HG02610 (cell line): ENCODE data around the gene CARMIL1.

Source experiments
- ATAC-seq: cut with Tn5 transposase; IDR thresholded peaks from one replicate; pipeline ENCODE4 v1.9.1; 2021; ENCODE audit warnings: mild to moderate bottlenecking, moderate library complexity; ENCODE audit not compliant: unreplicated experiment

CARMIL1 gene

DNA sequence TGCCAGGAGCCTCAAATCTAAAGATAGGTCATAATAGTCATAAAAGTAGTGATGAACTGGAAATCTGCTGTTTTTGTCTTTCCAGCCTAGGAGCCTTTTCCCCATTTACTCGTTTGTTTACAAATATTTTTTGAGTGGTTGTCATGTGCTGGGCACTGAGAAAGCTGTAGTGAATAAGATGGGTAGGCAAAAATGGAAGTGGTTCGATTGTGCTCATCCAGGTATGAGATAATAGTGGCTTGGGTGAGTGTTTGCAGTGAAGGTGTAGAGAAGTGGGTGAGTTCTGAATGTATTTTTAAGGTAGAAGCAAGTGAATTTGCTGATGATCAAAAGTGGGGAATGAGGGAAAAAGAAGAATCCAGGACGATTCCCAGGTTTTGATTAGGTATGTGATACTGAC lies 53.0 kb downstream of the CARMIL1 start:
- ATAC-seq = no peak

DNA sequence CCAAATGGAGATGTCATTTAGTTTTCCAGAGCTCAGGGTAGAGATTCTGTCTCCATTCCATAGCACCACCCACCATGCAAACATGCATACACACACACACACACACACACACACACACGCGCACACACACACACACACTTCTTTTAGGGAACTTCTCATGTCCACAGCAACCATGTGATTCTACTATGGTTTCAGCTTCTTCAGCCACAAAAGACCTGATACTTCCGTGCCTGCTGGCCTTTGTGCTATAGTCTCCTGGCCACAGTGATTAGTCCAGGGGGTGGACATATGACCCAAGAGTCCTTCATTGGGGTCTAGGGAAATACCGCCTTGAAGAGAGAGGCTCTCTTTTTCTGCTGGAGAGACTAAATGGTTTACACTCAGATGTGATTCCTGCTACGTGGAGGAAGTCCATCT lies 53.5 kb downstream of the CARMIL1 start:
- ATAC-seq = no peak

DNA sequence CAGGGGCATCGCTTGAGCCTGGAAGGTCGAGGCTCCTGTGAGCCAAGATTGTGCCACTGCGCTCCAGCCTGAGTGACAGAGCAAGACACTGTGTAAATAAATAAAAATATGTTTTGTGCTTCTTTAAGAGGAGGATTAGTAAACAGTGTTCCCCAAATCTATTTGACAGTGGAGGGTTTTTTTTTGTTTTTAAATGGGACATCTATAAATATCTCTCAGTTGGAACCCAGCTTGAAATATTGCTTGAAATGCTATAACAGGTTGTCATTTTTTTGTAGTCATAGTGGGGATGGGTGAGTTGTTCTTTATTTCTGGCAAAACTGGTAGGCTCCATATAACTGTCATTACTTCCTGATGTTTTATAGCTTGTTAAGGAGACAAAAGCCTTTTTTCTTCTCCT lies 54.3 kb downstream of the CARMIL1 start:
- no peak for ATAC-seq

DNA sequence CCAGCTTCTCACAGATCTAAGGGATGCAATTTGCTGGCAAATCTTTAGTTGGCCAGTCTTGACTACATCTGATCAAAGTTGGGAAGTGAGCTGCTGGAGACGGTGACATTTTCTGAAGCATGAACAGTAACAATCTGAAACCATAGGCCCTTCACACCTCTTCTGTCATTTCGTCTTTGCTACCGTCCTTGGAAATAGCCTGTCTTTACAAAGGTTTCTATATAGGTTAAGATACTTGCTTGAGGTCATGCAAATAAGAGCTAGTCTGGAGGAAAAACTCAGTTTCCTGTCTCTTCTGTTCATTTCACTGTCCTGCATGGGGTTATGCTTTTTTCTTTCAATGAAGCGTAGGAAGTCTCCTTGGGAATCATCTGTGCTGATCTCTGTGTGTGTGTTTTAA lies 55.6 kb downstream of the CARMIL1 start:
- peak; percentile 49 for ATAC-seq

DNA sequence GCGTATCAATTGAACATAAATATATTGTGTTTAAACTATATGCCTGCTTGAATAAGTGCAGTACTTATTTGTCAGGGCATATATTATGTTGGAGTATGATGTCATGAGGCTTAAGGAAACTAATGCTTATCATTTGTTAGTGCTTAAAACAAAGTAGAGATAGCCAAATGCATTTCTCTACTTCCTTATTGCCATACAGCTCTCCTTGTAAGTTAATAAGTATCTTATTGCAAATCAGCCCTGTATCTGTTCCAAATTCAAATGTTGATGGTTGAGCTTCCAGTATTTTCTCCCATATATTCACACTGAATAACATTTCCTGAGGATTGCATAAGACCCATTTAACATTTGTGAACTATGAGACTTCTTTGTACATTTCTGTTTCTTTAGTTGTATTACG lies 57.8 kb downstream of the CARMIL1 start:
- ATAC-seq = no peak

DNA sequence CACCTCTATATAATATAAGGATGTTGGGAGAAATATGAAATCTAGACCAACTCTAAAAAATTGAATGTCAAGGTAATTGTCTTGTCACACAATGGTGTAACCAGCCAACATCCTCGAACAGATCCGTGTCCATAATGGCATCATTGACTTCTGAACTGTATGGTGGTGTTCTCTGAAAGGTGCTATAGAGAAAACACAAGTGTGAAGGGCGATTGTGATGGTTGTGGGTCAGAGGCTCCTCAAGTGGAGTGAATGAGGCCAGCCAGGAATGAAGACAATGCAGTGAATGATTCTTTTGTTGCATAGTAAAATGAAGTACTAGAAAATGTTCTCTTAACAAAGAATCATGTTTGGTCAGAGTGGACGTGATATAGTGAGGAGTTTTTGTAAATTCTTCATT lies 58.3 kb downstream of the CARMIL1 start:
- no peak for ATAC-seq

DNA sequence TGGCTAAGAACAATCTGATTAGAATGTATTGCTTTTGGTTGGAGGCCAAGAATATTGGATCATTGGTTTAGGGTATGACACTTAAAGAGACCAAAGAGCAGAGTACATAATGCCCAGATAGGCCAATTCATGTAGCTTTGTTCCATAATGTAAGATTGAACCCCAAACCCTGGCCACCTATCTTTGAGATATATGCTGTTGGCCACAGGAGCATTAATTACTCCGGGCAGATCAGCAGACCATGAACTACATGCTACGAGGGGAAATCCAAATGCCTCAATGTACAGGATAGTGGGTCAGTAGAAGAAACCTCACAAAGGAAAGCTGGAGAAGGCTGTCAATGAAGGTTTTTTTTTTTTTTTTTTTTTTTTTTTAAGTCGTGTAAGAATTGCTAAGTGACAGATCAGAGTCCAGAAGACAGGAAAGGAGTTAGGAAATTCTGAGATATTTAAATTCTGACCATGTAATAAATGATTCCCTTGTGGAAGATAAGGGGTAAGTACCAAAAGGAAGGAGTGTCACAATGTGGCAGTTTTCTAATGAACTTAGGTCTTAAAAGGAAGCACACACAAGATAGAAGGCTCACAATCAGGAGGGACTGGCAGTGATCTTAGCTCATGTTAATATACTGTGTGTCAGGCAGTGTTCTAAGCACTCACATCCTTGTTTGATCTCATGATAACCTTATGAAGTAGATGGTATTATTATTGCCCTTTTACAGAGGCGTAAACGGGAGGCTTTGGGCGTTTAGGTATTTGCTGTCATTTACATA lies 61.4 kb downstream of the CARMIL1 start:
- peak; percentile 20 for ATAC-seq

DNA sequence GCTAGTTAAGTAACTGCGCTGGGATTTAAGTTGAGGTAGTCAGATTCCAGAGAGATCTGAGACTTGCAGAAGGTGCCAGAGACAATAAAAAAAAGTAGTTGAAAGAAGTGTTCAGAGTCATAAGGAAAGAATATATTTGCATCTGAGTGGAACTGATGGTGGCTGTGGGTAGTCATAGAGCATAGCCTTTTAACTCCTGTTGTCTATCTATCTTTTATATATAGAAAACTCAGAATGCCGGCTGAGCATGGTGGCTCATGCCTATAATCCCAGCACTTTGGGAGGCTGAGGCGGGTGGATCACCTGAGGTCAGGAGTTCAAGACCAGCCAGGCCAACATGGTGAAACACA lies 62.0 kb downstream of the CARMIL1 start:
- ATAC-seq = peak; percentile 67

DNA sequence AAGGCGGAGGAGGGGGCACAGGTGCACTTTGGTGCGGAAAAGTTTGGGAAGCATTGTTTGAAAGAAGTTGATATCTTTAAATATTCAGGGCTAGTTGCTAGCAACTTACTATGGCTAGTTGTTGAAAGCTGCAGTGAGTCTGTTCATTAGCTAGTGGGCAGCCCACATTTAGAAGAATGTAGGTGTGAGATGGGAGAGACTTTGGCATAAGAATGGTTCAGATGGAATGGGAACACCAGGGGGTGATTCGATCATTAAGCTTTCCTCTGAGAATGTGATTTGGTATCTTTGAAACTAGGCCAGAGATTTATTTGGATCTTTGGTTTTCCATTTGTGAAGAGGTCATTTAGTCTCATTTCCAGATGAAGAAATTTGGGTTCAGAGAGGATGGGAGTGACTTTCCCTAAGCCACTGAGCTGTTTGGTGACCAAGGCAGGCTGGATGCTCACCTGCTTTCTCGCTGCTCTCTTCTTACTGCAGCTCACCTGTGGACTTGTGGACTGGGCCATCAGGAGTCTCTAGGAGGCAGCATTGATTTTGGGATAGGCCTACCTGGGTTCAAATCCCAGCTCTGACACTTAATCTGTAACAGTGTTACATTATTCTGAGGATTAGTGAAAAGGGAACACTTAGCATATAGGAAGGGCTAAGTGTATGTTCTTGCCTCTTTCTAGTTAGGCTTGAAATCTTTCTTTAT lies 62.9 kb downstream of the CARMIL1 start:
- no peak for ATAC-seq

DNA sequence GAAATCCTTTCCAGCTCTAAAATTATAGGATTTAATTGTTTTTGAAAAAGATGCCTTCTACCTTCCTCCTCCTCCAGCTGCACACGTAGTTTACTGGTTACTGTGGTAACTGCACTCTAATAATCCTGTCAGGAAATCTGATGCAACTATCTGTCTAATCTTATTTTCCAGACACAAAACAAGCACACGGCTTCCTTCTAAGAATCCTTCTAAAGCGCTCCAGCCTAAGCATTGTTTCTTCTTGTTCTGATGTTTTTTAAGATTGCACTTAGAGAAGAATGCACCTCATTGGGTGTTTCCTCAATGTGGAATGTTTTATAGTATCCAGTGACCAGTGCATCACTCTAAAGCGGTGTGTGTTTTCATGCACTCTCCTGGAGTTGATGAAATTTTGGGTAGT lies 63.6 kb downstream of the CARMIL1 start:
- ATAC-seq = no peak

DNA sequence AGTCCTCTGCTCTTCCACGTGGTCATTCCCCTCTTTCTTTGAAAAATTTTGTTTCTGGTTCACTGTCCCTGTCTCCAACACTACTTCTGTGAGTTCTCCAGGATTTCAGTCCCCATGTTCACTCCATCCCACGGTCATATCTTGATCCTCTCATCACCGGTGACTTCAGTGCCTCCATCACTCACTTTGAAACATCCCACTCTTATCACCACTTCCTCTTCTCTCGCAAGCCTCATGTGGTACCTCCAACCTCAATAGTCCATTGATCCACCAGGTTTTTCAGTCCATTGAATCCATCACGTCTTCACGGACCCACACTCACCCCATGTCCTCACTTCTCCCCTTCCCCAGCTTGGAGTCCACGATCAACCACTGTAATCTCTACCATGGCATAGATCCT lies 64.8 kb downstream of the CARMIL1 start:
- ATAC-seq = no peak

DNA sequence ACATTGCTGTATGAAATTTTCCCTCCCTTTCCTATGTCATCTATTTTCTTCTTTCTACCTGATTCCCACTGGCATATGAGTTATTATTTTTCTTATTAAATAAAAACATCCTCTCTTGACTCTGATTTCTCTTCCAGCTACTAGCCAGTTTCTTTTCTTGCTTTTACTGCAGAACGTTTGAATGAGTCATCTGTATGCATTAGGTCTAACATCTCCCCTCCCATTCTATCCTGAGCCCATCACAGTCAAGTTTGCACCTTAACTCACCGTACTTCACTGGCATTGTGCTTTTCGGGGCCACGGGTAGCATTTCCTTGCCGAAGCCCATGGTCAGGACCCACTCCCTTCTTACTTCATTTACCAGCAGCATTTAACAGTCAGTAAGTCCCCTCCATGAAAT lies 65.7 kb downstream of the CARMIL1 start:
- no peak for ATAC-seq

DNA sequence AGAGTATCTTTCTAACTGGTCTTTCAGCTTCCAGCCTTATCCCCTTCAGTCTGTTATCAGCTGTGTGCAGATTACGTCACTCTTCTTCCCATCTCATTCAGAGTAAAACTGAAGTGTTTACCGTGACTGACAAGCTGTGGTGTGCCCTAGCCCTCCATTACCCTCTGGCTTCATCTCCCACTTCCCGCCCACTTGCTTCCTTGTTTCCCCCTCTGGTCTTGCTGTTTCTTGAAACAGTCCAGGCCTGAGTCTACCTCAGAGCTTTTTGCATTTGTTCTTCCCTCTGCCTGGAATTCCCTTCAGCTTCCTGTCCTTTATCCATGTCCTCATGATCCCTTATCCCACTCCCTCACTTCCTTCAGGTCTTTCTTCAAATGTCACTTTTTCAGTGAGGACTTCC lies 66.9 kb downstream of the CARMIL1 start:
- ATAC-seq = no peak

DNA sequence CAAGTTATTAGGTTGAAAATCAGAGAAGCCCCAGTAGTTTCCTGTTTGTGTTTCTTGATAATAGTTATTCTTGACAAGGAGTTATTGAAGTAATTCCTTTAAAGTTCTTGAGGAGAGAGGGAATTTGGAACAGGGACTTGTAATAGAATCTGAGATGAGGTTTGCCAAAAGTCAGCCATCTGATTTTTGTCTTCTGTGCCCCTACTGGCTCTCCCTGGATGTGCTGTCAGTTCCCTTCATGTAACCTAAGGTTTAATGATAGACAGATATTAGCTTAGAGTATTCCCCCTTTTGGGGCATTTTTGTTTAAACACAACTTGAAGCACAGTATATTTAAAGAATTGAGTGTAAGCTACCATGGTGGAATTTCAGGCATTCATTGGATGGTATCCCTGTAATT lies 71.4 kb downstream of the CARMIL1 start:
- no peak for ATAC-seq

DNA sequence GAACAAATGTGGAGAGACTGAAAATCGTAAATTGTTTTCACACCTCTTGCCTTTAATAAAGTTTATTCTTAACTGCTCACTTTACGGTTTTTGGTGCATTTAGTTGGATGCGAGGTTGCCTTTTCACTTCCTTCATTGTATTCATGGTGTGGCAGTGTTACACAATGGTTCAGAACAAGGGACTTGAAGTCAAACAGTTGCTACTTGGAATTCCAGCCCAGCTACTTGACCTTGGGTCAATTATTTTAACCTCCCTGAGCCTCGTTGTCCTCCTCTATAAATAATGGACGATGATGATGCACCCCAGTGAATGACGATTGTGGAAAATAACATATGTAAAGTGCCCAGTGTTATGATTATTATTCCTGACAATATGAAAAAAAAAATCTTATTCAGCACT lies 72.3 kb downstream of the CARMIL1 start:
- ATAC-seq = no peak

DNA sequence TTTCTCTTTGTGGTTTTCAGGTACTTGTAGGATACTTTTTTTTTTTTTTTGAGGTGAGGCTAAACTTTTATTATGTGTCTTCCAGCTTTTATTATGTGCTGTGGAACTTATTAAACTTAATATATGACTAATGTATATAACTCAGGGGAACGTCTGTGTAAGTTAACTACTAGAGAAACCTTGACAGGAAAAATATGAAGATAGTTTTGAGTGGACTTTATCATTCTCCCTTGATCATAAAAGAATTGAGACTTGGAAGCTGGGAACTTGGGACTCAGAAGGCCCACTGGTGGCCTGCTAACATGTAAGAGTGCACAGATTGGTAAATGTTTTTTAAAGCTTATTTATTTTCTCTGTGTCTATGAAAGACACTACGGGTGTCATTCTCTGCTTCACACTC lies 73.1 kb downstream of the CARMIL1 start:
- no peak for ATAC-seq

DNA sequence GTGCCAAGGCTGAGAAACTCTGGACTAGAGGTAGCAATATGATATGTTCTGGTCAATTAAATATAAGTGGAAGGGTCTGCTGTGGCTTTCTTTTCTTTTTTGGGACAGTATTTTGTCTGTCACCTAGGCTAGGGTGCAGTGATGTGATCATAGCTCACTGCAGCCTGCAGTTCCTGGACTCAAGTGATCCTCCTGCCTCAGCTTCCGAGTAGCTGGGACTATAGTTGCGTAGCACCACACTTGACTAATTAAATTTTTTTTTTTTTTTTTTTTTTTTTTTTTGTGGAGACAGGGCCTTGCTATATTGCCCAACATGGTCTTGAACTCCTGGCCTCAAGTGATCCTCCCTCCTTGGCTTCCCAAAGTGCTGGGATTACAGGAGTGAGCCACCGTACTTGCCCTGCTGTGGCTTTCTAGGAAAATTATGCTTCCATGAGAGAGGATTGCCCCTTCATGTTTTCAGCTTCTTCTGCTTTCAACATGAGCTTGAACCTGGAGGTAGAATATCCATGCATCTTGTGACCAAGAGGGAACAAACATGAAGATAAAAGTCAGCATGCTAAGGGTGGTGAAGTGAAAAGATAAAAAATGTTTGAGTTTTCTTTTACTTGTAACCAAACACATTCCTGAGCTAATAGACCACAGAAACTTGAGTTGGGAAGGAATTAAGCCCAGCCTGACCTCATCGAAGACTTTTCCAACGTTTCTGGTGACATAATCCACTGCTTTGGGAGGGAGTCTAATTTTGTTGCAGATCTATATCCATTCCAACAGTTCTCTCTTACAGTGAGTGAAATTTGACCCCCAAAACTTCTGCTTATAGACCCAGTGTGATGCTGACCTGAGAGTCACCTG lies 75.1 kb downstream of the CARMIL1 start:
- ATAC-seq = no peak

DNA sequence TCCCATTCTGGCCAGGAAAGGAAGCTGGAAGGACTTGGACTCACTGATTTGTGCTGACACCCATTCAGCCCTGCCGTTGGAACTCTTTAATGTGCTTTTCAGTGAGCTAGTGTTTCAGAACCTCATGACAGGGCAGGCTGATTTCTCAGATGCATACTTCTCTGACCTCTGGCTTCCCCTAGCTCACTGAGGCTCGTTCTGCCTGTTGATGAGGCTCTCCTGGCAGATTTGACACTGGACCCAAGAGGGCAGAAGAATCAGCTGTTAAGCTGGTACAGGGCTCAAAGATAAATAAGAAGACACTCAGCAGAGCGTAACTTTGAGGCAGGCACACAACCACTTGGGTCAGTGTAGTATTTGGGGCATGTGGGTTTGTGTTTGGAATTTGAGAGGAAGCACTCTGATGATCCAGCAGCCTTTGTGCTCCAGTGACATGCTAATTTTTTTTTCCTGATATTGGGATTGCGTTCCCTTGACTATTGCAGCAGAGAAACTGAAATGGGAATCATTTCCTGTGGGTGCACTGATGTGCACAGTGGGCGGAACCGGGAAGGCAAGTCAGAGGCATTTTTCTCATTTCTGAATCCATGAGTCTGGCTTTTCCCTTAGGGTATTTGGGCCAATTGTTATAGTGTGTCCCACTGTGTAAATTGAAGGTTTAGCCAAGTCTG lies 80.2 kb downstream of the CARMIL1 start:
- no peak for ATAC-seq

DNA sequence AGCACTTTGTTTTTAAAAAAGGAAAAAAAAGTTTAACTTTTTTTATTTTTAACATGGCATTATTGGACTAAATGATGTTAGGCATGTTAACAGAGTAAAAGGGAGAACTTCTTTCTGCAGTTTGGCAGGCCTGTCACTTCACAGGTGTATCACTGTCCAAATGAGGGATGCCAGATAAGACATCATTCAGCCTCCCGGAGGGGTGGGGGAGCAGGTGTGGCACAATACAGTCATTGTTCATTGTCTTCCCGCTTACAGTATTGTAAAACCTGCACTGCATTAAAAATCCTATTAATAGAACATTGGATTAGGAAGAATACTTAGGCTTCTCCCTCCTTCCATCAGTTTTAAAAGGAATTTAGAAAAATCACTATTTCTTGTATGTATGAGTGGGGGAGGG lies 80.7 kb downstream of the CARMIL1 start:
- no peak for ATAC-seq

DNA sequence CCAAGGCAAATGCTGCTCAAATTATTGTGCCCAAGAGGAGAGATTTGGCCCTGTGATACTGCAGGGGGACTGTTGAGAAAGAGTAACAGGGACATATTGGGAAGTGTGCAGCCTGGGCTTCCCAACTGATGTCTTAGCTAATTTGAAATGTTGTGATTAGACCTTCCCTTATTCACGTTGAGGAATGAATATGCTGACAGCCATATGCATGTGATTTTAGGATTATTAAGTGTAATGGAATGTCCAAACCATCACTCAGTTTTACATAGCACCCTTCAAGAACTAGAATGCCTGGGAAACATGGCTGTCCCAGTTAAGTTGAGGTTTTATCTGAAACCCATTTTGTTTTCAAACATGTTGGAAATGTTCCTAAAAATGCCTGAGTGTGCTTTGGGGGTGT lies 81.4 kb downstream of the CARMIL1 start:
- no peak for ATAC-seq

DNA sequence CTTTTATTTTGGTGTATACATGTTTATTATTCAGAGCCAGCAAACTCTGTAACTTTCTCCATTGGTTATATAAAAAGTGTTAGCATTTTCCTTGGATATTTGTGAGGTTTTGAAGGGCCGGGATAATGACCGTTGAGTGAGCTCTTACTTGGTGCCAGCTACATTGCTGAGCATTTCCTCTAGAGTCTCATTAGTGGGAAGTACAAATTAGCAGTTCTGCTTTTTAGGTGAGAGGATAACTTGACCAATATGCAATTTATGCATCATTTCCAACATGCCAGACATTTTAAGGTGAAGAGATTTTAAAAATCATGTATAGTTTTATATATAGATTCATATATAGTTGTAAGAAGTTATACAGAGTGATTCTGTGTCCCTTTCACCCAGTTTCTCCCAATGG lies 84.3 kb downstream of the CARMIL1 start:
- no peak for ATAC-seq
